Activated CD8-positive, alpha-beta memory T cell treated with anti-CD3 and anti-CD28 coated beads for 4 hours (primary cell): ENCODE measurements around the gene VEGFB.

Experiments used
- DNase-seq, 2 donors: peaks; one replicate each; pipeline ENCODE4 v3.0.0-alpha.2; 2020; ENCODE audit warnings: low read depth in 2 of 2

VEGFB gene

GRCh38 chr11:64210301-64211020 lies 23.9 kb upstream of the VEGFB start:
- DNase-seq, result no peak

DNA sequence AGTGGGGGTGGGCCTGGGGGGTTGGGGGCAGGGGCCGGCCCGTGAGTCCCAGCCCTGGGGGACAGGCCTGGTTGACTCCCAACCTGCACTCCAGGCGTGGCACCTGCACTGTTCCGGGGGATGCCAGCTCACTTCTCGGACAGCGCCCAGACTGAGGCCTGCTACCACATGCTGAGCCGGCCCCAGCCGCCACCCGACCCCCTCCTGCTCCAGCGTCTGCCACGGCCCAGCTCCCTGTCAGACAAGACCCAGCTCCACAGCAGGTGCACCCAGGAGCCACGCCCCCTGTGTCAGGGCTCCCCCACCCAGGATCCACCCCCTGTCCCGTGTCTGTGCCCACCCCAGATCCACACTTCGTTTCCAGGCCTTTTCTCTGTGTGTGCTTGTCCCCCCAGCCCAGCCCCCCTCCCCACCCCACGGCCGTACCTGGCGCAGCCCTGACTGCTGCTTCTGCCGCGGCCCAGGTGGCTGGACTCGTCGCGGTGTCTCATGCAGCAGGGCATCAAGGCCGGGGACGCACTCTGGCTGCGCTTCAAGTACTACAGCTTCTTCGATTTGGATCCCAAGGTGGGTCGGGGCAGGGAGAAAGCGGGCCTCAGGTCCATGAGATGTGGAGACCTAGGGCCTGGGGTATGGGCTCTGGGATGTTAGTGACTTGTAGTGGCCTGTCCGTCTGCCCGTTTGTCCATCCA lies 23.1 kb upstream of the VEGFB start:
- no peak for DNase-seq

GRCh38 chr11:64216879-64217278 lies 17.5 kb upstream of the VEGFB start:
- DNase-seq, result no peak

GRCh38 chr11:64218628-64219353 lies 15.6 kb upstream of the VEGFB start:
- no peak for DNase-seq

- no peak for DNase-seq
These were observed 15.1 kb upstream of the VEGFB start for GRCh38 chr11:64219354-64219684.

DNA sequence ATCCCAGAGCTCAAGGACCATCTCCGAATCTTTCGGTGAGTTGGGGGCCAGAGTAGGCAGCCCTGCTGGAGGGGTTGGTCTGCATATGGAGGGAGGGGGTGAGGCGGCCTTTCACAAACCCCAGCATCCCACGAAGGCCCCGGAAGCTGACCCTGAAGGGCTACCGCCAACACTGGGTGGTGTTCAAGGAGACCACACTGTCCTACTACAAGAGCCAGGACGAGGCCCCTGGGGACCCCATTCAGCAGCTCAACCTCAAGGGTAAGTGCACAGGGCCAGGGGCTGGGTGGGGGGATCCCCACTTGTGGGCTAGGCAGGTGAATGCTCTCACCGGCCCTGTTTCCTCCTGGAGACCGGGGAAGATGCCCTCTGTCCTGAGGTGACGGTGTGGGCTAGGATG lies 14.6 kb upstream of the VEGFB start:
- DNase-seq, result no peak

GRCh38 chr11:64220271-64220670 lies 14.1 kb upstream of the VEGFB start:
- no peak for DNase-seq

DNA sequence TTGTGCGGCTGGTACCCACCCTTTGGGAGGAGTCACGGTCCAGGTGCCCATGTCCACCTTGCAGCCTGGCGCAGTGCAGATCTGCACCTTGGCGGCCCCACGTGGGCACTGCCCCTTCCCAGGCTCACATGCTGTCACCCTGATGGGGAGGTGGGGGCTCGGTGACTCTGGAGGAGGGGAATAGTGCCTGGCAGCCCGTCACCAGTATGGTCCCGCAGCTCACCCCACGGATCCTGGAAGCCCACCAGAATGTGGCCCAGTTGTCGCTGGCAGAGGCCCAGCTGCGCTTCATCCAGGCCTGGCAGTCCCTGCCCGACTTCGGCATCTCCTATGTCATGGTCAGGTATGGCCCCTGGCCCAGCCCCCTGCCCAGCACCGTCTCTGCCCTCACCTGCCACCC lies 13.6 kb upstream of the VEGFB start:
- no peak for DNase-seq

GRCh38 chr11:64222651-64223000 lies 11.8 kb upstream of the VEGFB start:
- DNase-seq, result no peak

- DNase-seq, result no peak
These were observed 11.3 kb upstream of the VEGFB start for GRCh38 chr11:64223001-64223651.

- no peak for DNase-seq
These were observed 10.1 kb upstream of the VEGFB start for GRCh38 chr11:64224151-64224890.

DNA sequence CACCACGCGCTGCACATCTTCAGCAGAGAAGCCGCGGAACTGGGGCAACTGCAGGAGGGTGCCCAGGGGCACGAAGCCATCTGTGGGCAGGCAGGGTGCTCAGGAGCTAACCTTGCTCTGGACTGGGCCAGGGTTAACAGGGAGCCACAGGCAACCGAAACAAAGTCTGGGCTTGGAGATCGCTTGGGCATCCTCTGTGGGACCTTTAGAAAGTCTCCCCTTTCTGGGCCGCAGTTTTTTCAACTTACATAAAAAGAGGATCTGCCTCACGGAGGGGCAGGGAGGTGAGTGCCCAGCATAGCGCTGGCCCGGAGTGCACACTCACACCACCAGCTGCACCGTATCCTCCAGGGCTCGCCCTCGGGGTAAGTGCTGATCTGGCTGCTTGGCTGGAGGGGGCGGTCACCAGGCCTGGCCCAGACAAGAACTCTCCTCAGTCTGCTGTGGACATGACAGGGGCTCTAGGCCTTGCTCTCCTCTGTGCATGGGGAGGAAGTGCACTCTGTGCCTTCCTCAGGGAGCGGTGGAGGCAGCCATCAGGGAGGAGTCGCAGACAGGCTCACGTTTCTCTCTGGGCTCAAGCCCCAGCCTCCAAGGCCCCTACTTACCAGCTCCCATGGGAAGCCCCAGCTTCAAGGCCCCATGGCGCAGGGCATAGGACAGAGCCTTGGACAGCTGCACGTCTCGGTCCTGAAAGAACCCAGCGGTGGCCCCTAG lies 9.3 kb upstream of the VEGFB start:
- DNase-seq, result no peak

DNA sequence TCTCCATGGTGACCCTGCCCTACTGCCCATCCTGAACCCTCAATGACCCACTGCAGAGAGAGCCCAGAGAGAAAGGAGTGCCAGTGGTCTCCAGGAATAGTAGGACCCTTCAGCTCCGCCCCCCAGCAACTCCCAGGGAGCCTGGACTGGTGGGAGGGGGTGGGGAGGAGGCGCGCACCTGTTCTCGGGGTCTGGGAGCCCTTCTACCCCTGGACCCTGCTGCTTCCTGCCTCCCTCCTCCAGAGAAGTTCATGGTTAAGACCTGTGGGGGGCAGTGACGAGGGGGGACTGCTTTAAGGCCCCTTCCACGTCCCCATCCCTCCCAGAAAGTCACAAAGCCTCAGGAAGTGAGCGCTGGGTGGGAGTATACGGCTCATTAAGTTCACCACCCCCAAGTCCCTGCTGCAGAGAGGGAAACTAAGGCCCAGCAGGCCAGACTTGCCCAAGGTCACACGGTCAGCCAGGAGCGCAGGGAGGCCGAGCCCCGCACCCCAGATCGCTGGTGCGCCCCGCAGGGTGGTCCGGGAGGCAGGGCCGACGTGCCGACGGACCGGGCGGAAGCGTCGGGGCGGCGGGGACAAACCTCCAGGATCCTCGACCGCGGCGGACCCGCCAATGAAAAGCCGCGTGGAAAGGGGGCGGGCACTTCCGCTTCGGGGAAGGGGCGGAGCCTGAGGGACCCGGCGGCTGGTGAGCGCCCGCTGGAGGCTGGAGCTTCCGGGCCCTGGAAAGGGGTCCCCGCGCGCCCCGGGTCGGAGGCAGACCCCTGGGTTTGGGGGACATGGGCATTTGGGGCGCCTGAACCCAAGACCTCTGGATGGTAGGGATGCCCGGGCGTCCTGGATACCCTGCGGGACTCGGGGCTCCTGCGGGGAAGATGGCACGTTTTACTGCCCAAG lies 8.5 kb upstream of the VEGFB start, which contains the start of the genes NUDT22 and TRPT1:
NUDT22 (plus strand) TSS at position 667 of the 899 bp plus-strand sequence. CDS start 379 bp downstream, outside the sequence.
TRPT1 (minus strand) TSS at position 579 of the 899 bp plus-strand sequence; CDS start at position 253, 326 bp downstream.
- DNase-seq, result peak; percentile 82 to 84

- no peak for DNase-seq
These were observed 7.8 kb upstream of the VEGFB start for GRCh38 chr11:64226507-64227051.

DNA sequence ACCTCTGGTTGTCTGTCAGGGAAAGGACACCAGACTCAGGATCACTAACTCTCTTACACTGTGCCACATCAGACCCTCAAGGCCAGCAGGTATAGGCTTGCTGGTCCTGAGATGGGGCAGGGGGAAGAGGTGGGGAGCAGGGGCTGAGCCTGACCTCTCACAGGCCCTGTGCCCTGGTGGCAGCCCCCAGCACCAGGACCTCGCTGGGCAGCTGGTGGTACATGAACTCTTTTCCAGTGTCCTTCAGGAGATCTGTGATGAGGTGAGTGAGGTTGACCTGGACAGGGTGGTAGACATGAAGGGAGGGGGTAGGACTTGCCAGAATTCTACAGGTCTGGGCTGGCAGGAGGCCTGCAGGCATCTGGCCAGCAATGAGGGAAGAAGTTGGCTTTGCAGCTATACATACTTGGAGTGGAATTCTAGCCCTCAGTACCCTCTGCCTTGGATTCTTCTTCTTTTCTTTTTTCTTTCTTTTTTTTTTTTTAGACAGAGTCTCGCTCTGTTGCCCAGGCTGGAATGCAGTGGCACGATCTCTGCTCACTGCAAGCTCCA lies 6.9 kb upstream of the VEGFB start:
- no peak for DNase-seq

DNA sequence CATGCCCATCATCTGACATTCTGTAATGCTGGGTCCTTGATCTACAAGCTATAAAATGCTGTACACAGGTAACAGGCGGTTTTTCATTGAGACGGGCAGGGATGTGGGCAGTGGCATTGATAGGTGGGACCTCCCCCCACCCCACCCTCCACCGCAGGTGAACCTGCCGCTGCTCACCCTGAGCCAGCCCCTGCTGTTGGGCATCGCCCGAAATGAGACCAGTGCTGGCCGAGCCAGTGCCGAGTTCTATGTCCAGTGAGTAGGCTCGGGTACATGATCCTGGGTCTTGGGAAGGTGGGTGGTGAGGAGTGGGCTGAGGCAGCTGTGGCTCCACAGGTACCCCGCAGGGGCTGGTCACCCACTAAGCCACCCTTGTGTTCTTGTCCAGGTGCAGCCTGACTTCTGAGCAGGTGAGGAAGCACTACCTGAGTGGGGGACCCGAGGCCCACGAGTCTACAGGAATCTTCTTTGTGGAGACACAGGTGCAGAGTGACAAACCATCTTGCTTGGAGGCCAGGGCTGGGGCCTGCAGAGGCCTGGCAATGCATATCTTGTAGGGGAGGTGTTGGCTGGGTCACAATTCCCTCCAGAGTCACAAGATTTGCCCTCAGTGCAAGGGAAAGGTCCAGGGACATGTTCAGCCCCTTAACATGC lies 5.2 kb upstream of the VEGFB start:
- no peak for DNase-seq

- no peak for DNase-seq
These were observed 4.6 kb upstream of the VEGFB start for GRCh38 chr11:64229744-64230170.

- DNase-seq, result peak; percentile 66 to 77
These were observed 4.0 kb upstream of the VEGFB start, which contains the start of gene DNAJC4 for GRCh38 chr11:64230171-64230984. Gene DNAJC4 (plus strand): TSS chr11:64230548. CDS start chr11:64230855, 307 bp downstream.
